GM12872 (cell line): Measurements from ENCODE around the gene ATF3.
A peak's percentile ranks its signal among the peaks of the same experiment; 100 is the strongest.

Experiments
- CTCF ChIP-seq: IDR thresholded peaks from 3 replicates; pipeline ENCODE4 v1.5.1; 2011; ENCODE audit warnings: low read depth, mild to moderate bottlenecking, low read length, moderate library complexity; ENCODE audit not compliant: insufficient read depth

Gene ATF3

GRCh38 chr1:212666116-212666775 lies 57.7 kb downstream of the ATF3 start:
- TF ChIP-seq CTCF, result no peak

- no peak for TF ChIP-seq CTCF
Measured at GRCh38 chr1:212667223-212668139, 58.9 kb downstream of the ATF3 start.

GRCh38 chr1:212668477-212668876 lies 59.9 kb downstream of the ATF3 start:
- TF ChIP-seq CTCF, result no peak

- TF ChIP-seq CTCF, result peak; percentile 47; the same call in 2 of the 3 replicates
Measured at GRCh38 chr1:212669102-212669501, 60.5 kb downstream of the ATF3 start.

GRCh38 chr1:212669600-212669999 lies 61.0 kb downstream of the ATF3 start:
- TF ChIP-seq CTCF, result no peak

GRCh38 chr1:212670301-212670700 lies 61.7 kb downstream of the ATF3 start:
- TF ChIP-seq CTCF, result no peak
